GM19035 (cell line): ENCODE data around the gene B3GALT6.

ENCODE experiments used
- ATAC-seq: cut with Tn5 transposase; IDR thresholded peaks from one replicate; pipeline ENCODE4 v1.9.1; 2021; ENCODE audit not compliant: unreplicated experiment

B3GALT6 gene

DNA sequence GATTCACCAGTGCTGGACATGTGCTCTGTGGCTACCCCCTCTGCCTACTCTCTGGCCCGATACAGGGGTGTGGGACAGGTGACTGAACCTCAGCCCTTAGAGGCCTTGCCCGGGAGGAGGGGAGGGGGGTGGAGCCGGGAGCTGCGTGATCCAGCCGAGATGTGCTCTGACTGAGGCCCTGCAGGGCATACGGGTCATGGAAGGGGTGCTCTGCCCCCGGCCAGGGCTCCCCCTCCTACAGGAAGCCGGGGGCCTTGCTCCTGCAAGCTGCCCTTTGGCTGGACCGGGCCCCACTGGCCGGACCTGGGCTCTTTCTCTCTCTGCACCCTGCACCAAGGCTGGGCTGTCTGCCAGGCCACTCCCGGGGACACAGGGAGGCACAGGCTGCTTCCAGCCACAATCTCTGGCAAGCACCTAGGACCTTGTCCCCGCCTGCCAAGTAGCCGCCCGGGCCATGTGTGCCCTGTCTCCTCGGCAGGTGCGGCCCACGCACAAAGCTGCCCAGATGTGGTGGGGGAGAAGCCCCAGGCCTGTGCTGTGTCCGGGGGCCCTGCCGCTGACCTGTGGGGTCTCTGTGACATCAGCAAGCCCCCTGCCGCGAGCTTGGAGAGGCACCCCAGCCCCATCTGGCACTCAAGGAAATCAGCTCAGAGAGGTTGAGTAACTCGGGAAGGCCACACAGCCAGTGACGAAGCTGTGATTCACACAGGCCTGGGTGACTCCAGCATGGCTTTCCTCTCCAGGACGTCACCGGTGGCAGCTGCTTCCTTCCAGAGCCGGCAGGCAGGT is 49.7 kb downstream of the B3GALT6 start:
- ATAC-seq: no peak

DNA sequence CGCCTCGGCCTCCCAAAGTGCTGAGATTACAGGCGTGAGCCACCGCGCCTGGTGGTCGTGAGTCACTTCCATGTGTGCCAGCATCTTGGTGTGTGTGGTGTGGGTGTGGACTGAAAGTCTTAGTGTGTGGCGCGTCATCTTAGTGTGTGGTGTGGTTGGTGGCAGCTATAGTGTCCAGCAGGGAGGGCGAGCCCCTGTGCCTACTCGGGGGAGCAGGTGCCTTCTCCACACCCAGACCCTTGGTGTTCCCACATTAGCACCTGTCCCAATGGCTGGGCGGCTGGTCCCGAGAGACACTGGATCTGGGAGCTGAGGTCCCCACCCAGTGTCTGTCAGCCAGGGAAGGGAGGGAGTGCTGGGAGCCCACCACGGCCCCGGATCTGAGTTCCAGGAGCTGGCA is 51.0 kb downstream of the B3GALT6 start:
- ATAC-seq: no peak

GRCh38 chr1:1283821-1284220 is 51.8 kb downstream of the B3GALT6 start:
- ATAC-seq: no peak
